ENCODE measurements around the gene DOK7.

The DOK7 gene

DNA sequence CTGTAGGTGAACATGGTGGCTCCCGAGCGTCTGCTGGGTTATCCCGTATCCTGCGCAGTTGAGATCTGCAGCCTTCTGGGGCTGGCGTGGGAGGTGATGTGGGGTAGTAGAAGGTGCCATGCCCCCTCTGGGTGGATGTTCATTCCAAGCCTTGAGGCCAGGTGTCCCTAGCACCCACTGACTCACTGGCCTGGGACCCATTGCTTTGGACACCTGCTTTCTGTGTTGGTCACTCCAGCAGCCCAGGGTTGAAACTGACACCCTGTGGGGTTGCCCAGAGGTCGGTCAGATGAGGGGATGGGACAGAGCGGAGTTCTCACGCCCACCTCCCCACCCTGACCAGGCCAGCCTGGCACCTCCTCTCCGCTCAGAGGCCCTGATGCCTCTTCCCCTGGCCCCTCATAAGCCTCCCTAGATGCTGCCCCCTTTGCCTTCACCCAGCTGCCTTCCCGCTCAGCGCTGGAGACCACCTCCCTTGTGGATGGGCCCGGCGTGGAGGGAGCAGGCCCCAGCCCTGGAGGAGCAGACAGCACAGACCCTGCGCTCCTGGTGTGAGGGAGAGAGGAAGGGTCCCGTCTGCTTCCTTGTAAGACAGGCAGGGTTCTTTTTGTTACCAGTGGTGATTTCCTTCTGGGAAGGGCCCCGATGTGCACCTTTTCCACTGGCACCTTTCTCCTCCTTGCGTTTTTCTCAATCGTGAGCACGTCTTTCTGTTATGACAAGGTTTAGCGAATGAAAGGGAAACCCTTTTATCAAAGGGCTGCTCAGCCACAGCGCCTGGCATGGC, 2.0 kb downstream of the DOK7 start:
- DNase-seq = no peak

GRCh38 chr4:3465698-3466671, 2.9 kb downstream of the DOK7 start:
- DNase-seq = no peak

DNA sequence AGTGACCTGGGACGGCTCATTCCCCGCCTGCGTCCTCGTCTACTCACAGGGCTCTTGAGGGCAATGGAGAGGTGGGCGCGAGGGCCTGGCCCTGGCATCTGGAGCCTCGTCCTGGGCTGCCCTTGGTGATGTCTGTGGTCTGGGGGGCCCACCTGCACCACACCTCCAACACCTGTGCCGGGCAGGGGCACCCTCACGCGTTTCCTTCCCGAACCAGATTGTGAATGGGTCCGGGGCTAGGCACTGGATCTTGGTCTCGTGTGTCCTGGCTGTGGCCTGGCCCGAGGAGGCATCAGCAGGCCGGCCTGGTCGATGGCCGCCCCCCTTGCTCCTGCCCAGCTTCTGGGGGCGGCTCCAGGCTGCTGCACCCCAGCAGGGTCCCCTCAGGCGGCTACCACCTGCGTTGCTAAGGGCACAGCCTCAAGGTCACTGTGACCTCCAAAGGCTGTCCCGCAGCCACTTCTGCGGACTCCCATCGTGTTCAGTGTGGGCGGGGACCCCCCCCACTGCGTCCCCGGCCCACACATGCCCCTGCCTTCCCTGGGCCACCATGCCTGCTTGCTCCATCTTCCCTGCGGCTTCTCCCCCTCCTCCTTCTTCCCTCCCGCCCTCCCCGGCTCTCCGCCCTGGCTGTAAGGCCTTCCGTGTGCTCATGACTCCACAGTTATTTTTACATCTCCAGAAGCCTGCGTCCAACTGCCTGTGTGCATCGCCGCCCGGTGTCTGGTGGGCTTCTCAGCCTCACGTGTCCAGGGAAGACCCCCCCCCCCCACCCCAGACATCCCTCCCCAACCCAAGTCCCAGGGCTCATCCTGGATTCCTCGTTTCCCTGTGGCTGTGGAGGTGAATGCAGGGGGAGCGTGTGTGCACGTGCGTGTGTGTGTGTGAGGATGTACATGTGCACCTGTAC, 3.8 kb downstream of the DOK7 start:
- DNase-seq = no peak

- DNase-seq = no peak
Measured at GRCh38 chr4:3467601-3468031, 4.5 kb downstream of the DOK7 start.

DNA sequence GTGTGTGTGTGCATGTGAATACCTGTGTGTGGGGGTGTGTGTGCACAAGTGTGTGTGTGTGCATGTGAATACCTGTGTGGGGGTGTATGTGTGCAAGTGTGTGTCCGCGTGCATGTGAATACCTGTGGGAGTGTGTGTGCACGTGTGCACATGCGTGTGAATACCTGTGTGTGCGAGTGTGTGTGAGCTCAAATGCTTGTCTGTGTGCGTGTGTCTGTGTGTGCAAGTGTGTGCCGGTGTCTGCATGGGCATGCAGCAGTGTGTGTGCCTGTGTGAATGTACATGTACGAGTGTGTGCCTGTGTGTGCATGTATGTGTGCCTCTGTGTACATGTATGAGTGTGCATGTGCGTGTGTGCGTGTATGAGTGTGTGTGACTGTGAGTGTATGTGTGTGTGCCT, 5.0 kb downstream of the DOK7 start:
- no peak for DNase-seq

- no peak for DNase-seq
Measured at GRCh38 chr4:3468804-3469203, 5.7 kb downstream of the DOK7 start.

DNA sequence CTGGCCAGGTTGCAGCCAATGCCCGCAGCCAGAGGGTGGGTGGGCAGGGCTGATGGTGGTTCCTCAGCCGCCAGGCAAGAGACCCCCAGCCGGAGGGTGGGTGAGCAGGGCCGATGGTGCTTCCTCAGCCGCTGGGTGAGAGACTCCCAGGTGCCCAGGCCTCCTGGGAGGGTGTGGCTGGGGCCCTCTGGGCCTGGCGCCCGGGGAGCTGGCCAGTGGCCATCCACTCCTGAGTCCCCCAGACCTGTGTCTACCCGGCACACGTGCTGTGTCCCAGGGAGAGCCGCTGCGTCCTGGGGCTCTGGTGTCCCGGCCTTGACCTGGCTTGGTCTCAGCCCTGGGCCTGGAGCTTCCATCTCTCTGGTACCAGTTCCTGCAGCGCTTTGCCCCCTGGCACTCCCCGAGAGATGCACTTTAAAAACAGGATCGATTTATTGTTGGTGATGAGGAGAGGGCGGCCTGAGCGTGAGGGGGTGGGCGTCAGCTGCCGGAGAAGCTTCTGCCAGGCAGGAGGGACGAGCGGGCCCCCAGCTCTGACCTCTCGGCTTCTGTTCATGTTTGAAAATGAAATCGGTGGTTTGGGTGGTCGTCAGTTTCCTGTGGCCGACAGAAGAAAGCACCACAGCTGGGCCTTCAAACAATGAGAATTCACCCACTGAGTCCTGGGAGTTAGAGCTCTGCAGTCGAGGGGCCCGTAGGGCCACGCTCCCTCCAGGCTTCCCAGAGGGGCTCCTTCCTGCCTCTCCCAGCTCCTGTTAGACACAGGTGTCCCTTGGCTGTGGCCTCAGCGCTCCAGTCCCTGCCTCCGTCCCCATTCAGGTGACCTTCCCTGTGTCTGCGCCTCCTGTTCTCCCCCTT, 6.5 kb downstream of the DOK7 start:
- DNase-seq = no peak

GRCh38 chr4:3470244-3471097, 7.4 kb downstream of the DOK7 start:
- DNase-seq = no peak

DNA sequence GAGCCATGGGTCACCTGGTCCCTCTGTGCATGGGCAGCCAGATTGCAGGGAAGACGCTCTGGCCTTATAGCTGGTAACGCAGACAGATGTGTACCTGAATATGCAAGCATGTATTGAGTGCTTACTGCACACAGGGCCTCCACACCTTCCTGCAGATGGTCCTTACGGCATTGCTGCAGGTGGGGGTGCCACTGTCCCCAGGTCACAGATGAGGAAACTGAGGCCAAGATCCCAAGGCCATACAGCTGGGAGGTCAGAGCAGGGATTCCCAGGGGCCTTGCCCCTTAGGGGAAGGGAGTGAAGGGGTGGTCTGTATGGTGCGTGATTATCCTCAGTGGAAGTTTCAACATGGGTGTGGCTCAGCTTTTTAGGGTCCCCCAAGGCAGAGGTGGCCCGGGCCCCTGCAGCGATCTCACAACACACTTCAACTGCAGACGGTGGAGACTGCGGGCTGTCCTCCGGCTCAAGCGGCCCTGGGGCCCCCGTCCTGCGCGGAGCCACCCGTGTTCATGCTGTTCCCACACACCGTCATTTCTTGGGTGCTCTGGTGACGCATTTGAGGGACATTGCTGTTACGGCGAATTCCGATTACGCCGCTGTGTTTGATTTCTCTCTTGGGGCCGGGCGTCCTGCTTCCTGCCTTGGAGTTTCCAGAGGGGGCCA, 8.1 kb downstream of the DOK7 start:
- DNase-seq = no peak

DNA sequence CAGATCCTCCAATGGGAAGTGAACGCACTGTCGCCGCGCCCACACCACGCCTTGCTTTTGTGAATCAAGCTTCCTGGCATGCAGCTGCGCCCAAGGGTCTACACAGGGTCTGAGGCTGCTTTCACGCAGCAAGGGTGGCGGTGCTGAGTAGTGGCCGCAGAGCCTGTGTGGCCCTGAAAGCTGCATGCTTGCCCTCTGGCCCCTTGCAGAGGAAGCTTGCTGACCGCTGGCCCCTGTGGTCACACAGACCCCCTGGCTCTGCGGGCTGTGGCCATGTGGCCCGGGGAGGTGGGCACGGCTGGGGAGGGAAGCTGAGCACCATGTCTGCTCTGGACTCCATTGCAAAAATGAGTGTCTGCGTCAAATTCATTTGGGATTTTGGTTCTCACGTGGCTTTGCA, 8.8 kb downstream of the DOK7 start:
- DNase-seq = no peak

DNA sequence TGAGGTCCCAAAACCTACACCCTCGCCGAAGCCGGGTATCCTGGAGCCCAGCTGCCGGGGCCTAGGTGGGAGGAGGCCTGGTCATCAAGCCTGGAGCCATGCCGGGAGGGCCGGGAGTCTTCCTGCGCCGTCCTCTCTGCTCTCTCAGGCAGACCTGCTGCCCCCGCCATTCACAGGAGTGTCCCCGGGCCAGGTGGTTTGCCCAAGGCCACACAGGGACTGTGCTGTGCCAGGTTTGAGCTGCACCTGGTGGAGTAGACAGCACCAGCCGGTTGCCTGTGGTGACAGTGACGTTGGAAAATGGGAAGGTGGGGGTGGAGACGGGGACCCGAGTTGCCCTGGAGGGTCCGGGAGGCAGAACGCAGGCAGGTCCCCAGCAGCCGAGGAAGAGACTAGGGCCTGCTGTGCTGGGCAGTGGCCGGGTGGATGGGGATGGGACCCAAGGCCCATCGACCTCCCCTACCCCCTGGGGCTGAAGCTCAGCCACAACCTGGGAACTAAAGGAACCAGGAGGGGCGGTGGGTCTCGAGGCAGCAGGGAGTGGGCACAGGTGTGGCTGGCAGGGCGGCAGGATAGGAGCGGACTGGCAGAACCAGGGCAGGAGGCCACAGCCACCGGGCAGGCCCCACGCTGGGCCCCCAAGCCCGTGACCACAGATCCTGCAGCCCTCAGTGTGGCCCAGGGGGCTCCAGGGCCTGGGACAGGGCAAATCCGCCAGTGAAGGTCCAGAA, 9.5 kb downstream of the DOK7 start:
- DNase-seq = no peak

GRCh38 chr4:3473181-3473950, 10.3 kb downstream of the DOK7 start:
- DNase-seq = no peak

DNA sequence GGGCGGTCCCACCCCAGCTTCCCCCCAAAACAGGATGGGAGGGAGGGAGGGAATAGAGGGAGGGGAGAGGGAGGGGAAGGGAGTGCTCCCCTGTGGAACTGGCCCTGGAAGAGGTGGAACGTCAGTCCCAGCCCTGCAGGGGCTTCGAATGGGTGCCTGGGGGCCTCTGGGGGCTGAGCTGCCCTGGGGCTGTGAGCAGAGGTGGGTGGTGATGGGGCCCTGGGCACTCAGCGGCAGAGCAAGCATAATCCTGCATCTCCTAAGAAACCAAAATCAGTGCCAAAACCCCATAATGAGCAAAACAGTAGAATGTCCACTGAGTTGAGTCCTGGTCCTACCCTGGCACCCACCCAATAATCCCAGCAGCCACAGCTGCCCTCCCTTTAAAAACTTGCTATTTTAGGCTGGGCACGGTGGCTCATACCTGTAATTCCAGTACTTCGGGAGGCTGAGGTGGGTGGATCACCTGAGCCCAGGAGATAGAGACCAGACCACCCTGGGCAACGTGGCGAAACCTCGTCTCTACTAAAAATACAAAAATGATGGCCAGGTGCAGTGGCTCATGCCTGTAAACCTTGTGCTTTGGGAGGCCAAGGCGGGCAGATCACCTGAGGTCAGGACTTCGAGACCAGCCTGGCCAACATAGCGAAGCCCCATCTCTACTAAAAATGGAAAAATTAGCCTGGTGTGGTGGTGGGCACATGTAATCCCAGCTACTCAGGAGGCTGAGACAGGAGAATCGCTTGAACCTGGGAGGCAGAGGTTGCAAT, 11.1 kb downstream of the DOK7 start:
- DNase-seq = no peak

- DNase-seq = no peak
Measured at GRCh38 chr4:3475041-3475712, 12.1 kb downstream of the DOK7 start.

DNA sequence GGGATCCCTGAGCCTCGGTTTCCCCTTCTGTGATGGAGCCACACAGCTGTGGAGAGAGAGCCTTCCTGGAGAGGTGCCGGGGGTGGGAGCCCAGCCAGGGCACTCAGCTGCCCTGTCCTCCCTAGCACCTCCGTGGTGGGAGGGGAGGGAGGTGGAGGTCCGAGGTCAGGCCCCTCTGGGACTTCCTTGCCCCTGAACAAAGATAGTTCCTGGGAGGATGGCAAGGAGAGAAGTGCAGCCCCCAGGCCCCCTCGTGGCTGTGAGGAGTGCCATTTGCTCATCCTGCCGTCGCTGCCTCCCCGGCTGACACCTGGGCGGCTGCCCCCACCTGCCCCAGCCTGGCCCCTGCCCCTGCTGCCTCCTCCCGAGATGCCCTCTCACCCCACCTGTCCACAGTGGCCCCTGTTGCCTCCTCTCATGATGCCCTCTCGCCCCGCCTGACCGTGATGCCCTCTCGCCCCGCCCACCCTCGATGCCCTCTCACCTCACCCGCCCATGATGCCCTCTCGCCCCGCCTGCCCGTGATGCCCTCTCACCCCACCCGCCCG, 12.7 kb downstream of the DOK7 start:
- DNase-seq = no peak

- DNase-seq = no peak
Measured at GRCh38 chr4:3476341-3476747, 13.2 kb downstream of the DOK7 start.
